HepG2 (cell line): Measurements from ENCODE around the gene PYGO2. TPM values are rescaled to one million over a fixed set of nuclear protein-coding genes. Genes with fewer than 3 reads are reported as not detected.

Experiments
- AKAP8 ChIP-seq: sonication (generic); formaldehyde crosslinking; IDR thresholded peaks from 2 replicates; pipeline ENCODE4 v1.5.1; 2020; ENCODE audit warnings: mild to moderate bottlenecking, missing genetic modification reagents
- FOXO1 ChIP-seq: sonication (generic); formaldehyde crosslinking; IDR thresholded peaks from 2 replicates; pipeline ENCODE4 v1.4.0; 2020; ENCODE audit warnings: missing genetic modification reagents
- HDAC1 ChIP-seq: sonication (generic); formaldehyde crosslinking; IDR thresholded peaks from 2 replicates; pipeline ENCODE4 v1.5.1; 2020; ENCODE audit warnings: mild to moderate bottlenecking, missing genetic modification reagents
- KDM2A ChIP-seq: sonication (generic); formaldehyde crosslinking; IDR thresholded peaks from 2 replicates; pipeline ENCODE4 v1.4.0; 2020; ENCODE audit warnings: low read depth, missing genetic modification reagents, borderline replicate concordance
- NCOA2 ChIP-seq: sonication (generic); formaldehyde crosslinking; IDR thresholded peaks from 2 replicates; pipeline ENCODE4 v1.8.0; 2022; ENCODE audit warnings: inconsistent platforms
- SRY ChIP-seq: sonication (generic); formaldehyde crosslinking; IDR thresholded peaks from 2 replicates; pipeline ENCODE4 v1.8.0; 2022; ENCODE audit warnings: mild to moderate bottlenecking, missing genetic modification reagents
- TGIF2 ChIP-seq: IDR thresholded peaks from 2 replicates; pipeline ENCODE4 v1.6.1; 2016; ENCODE audit warnings: control low read depth, missing compliant biosample characterization
- YEATS2 ChIP-seq: sonication (generic); formaldehyde crosslinking; IDR thresholded peaks from 2 replicates; pipeline ENCODE4 v1.4.0; 2020; ENCODE audit warnings: missing genetic modification reagents, borderline replicate concordance
- ZNF24 ChIP-seq: fragments of 450-650 bp; IDR thresholded peaks from 2 replicates; pipeline ENCODE4 v1.6.1; 2017; ENCODE audit warnings: antibody characterized with exemption, mild to moderate bottlenecking
- ZNF30 ChIP-seq: sonication (generic); formaldehyde crosslinking; IDR thresholded peaks from 2 replicates; pipeline ENCODE4 v1.5.0; 2020; ENCODE audit warnings: mild to moderate bottlenecking, missing genetic modification reagents
- ZNF33A ChIP-seq: sonication (generic); formaldehyde crosslinking; IDR thresholded peaks from 2 replicates; pipeline ENCODE4 v1.5.1; 2020; ENCODE audit warnings: missing genetic modification reagents, mild to moderate bottlenecking, moderate library complexity, borderline replicate concordance
- ZNF33B ChIP-seq: sonication (generic); formaldehyde crosslinking; IDR thresholded peaks from 2 replicates; pipeline ENCODE4 v1.5.1; 2020; ENCODE audit warnings: mild to moderate bottlenecking, missing genetic modification reagents
- ZNF747 ChIP-seq: sonication (generic); formaldehyde crosslinking; IDR thresholded peaks from 2 replicates; pipeline ENCODE4 v1.8.1; 2023; ENCODE audit warnings: missing genetic modification reagents, mild to moderate bottlenecking, borderline replicate concordance
- ZNF776 ChIP-seq: sonication (generic); formaldehyde crosslinking; IDR thresholded peaks from 2 replicates; pipeline ENCODE4 v1.4.0; 2020; ENCODE audit warnings: mild to moderate bottlenecking, missing genetic modification reagents
- polyA plus RNA-seq, 8 experiments: library from polyadenylated mRNA; depleted of rRNA in 3 of 8; stranded (reverse) in 7 of 8; unstranded in 1 of 8; fragments of >200 nt; fragmentation: Illumina TruSeq in 4 of 8; extraction: Trizol in 4 of 8; gene quantifications; 2 replicates each; pipeline versions ENCODE4 v1.2.1 to v1.2.3, GENCODE V29; 2011 to 2016; ENCODE audit warnings: low read depth in 4 of 8, missing spikeins in 1 of 8, mixed read lengths in 1 of 8; ENCODE audit not compliant: insufficient read depth in 1 of 8
- total RNA-seq, 5 experiments: library from RNA; depleted of rRNA; stranded (reverse); fragments of >200 nt; fragmentation: Illumina TruSeq; extraction: Trizol; gene quantifications; 2 replicates each; pipeline ENCODE4 v1.2.3, GENCODE V29; 2016; ENCODE audit warnings: low read depth in 1 of 5
- TF ChIP-seq, protein P1 (sequence below): sonication (generic); formaldehyde crosslinking; IDR thresholded peaks from 2 replicates; pipeline ENCODE4 v1.4.0; 2020; ENCODE audit warnings: mild to moderate bottlenecking, missing genetic modification reagents
- TF ChIP-seq, protein P2 (sequence below): sonication (generic); formaldehyde crosslinking; IDR thresholded peaks from 2 replicates; pipeline ENCODE4 v1.4.0; 2020; ENCODE audit warnings: missing genetic modification reagents, low read depth, mild to moderate bottlenecking, borderline replicate concordance
- TF ChIP-seq, protein P3 (sequence below): IDR thresholded peaks from 2 replicates; pipeline ENCODE4 v1.6.1; 2012; ENCODE audit warnings: low read length, improper control_type of control experiment
- TF ChIP-seq, protein P4 (sequence below): IDR thresholded peaks from 2 replicates; pipeline ENCODE4 v1.6.1; 2016; ENCODE audit warnings: missing biosample characterization, missing genetic modification reagents, low read depth
- TF ChIP-seq, protein P5 (sequence below): sonication (generic); formaldehyde crosslinking; IDR thresholded peaks from 2 replicates; pipeline ENCODE4 v1.8.0; 2022; ENCODE audit warnings: mild to moderate bottlenecking, missing genetic modification reagents; ENCODE audit not compliant: insufficient replicate concordance
- TF ChIP-seq, protein P6 (sequence below): sonication (generic); formaldehyde crosslinking; IDR thresholded peaks from 2 replicates; pipeline ENCODE4 v1.5.1; 2020; ENCODE audit warnings: missing genetic modification reagents, mild to moderate bottlenecking, borderline replicate concordance

The PYGO2 gene
- total and polyA plus RNA-seq, 2 of the 13 experiments (the other 11 are each of a cell fraction or from before 2014, with no cell fraction given): 20.3 to 21.8 TPM

DNA sequence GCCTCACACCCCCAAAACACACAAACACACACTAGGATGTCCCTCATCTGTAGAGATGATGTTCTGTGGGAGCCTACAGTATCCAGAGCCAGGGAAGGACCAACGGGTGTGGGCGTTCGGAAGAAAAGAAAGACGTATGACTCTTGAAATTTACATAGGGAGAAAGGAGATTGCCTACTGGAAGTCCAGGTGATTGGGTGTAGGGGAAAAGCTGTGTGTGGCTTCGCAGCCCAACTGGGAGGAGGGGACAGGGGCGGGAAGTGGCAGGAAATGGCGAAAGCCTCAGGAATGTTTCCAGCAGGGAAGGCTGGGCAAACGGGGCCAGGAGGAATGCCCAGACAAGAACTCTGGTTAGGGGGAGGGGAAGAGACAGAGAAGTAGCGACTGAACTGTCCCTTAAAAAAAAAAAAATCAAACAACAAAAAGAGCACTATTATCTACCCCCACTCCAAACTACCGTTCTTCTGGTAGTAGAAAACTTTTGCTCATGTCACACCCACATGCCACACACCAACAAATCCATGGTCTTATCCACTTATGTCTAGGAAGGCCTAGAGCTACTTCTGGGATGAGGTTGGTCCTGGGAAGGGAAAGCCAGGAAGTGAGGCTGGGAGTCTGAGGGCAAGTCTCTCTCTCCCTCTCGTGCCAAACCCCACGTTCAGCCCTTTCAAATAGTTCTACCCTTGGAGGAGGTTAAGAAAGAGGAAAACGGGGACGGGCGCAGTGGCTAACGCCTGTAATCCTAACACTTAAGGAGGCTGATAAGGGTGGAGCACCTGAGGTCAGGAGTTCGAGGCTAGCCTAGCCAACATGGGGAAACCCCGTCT, 11.1 kb upstream of the PYGO2 start (continued):
- no peak for TF ChIP-seq ZNF33A (CRISPR knock-in tag)
- TF ChIP-seq ZNF33B (CRISPR knock-in tag): no peak
- TF ChIP-seq AKAP8 (CRISPR knock-in tag): no peak
- TF ChIP-seq, protein P1, sequence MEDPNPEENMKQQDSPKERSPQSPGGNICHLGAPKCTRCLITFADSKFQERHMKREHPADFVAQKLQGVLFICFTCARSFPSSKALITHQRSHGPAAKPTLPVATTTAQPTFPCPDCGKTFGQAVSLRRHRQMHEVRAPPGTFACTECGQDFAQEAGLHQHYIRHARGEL (CRISPR knock-in tag): no peak
- TF ChIP-seq, protein P2, sequence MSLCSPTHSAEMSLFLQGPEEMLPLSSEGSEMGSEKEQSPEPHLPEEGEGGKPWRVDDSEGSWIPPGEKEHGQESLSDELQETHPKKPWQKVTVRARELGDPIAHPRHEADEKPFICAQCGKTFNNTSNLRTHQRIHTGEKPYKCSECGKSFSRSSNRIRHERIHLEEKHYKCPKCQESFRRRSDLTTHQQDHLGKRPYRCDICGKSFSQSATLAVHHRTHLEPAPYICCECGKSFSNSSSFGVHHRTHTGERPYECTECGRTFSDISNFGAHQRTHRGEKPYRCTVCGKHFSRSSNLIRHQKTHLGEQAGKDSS (CRISPR knock-in tag): no peak
- TF ChIP-seq ZNF776 (CRISPR knock-in tag): no peak
- TF ChIP-seq, protein P3, sequence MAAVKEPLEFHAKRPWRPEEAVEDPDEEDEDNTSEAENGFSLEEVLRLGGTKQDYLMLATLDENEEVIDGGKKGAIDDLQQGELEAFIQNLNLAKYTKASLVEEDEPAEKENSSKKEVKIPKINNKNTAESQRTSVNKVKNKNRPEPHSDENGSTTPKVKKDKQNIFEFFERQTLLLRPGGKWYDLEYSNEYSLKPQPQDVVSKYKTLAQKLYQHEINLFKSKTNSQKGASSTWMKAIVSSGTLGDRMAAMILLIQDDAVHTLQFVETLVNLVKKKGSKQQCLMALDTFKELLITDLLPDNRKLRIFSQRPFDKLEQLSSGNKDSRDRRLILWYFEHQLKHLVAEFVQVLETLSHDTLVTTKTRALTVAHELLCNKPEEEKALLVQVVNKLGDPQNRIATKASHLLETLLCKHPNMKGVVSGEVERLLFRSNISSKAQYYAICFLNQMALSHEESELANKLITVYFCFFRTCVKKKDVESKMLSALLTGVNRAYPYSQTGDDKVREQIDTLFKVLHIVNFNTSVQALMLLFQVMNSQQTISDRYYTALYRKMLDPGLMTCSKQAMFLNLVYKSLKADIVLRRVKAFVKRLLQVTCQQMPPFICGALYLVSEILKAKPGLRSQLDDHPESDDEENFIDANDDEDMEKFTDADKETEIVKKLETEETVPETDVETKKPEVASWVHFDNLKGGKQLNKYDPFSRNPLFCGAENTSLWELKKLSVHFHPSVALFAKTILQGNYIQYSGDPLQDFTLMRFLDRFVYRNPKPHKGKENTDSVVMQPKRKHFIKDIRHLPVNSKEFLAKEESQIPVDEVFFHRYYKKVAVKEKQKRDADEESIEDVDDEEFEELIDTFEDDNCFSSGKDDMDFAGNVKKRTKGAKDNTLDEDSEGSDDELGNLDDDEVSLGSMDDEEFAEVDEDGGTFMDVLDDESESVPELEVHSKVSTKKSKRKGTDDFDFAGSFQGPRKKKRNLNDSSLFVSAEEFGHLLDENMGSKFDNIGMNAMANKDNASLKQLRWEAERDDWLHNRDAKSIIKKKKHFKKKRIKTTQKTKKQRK: no peak
- peak; percentile 70; the same call in 1 of the 2 replicates for TF ChIP-seq HDAC1 (CRISPR knock-in tag)
- TF ChIP-seq ZNF24: no peak
- TF ChIP-seq, protein P4, sequence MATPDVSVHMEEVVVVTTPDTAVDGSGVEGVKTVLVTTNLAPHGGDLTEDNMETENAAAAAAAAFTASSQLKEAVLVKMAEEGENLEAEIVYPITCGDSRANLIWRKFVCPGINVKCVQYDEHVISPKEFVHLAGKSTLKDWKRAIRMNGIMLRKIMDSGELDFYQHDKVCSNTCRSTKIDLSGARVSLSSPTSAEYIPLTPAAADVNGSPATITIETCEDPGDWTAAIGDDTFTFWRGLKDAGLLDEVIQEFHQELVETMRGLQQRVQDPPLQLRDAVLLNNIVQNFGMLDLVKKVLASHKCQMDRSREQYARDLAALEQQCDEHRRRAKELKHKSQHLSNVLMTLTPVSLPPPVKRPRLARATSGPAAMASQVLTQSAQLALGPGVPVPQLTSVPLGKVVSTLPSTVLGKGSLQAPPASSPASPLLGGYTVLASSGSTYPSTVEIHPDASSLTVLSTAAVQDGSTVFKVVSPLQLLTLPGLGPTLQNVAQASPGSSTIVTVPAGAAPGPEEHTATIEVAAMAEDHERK (CRISPR knock-in tag): no peak
- TF ChIP-seq, protein P5, sequence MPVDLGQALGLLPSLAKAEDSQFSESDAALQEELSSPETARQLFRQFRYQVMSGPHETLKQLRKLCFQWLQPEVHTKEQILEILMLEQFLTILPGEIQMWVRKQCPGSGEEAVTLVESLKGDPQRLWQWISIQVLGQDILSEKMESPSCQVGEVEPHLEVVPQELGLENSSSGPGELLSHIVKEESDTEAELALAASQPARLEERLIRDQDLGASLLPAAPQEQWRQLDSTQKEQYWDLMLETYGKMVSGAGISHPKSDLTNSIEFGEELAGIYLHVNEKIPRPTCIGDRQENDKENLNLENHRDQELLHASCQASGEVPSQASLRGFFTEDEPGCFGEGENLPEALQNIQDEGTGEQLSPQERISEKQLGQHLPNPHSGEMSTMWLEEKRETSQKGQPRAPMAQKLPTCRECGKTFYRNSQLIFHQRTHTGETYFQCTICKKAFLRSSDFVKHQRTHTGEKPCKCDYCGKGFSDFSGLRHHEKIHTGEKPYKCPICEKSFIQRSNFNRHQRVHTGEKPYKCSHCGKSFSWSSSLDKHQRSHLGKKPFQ (CRISPR knock-in tag): no peak
- TF ChIP-seq FOXO1: no peak
- TF ChIP-seq TGIF2 (CRISPR knock-in tag): no peak; the same call in 1 of the 2 replicates
- no peak for TF ChIP-seq SRY (CRISPR knock-in tag)
- TF ChIP-seq KDM2A: peak; percentile 67; the same call in 1 of the 2 replicates
- TF ChIP-seq, protein P6, sequence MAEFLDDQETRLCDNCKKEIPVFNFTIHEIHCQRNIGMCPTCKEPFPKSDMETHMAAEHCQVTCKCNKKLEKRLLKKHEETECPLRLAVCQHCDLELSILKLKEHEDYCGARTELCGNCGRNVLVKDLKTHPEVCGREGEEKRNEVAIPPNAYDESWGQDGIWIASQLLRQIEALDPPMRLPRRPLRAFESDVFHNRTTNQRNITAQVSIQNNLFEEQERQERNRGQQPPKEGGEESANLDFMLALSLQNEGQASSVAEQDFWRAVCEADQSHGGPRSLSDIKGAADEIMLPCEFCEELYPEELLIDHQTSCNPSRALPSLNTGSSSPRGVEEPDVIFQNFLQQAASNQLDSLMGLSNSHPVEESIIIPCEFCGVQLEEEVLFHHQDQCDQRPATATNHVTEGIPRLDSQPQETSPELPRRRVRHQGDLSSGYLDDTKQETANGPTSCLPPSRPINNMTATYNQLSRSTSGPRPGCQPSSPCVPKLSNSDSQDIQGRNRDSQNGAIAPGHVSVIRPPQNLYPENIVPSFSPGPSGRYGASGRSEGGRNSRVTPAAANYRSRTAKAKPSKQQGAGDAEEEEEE (CRISPR knock-in tag): no peak
- TF ChIP-seq ZNF747: no peak
- TF ChIP-seq YEATS2 (CRISPR knock-in tag): peak; percentile 51; the same call in 1 of the 2 replicates
- TF ChIP-seq NCOA2 (CRISPR knock-in tag): peak; percentile 75
- no peak for TF ChIP-seq ZNF30
